HG03439 (cell line): ENCODE results near the gene STXBP1.
A peak's percentile ranks its signal among the peaks of the same experiment; 100 is the strongest.

Experiments used
- ATAC-seq: cut with Tn5 transposase; IDR thresholded peaks from one replicate; pipeline ENCODE4 v1.9.1; 2021; ENCODE audit warnings: mild to moderate bottlenecking, moderate library complexity; ENCODE audit not compliant: unreplicated experiment

Gene STXBP1

GRCh38 chr9:127731938-127732337 lies 119.9 kb downstream of the STXBP1 start:
- ATAC-seq: no peak

DNA sequence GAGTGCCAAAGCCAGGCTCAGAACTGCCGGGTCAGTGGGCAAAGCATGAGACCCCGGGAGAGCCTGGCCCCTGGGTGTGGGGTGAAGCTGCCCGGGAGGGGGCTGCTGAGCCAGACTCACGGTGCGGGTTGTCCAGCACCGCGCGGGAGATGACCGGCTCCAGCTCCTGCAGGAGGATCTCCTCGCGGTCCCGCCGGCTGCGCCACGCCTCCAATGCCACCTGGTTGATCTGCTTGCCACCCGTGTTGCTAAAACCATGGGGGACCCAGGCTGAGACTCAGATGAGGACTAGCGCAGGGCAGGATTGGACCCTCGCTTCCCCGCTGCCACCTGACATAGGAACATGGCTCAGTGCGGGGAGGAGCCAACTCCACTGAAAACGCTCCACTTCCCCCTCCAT lies 120.4 kb downstream of the STXBP1 start:
- ATAC-seq: no peak

GRCh38 chr9:127733614-127734013 lies 121.5 kb downstream of the STXBP1 start:
- ATAC-seq: no peak

DNA sequence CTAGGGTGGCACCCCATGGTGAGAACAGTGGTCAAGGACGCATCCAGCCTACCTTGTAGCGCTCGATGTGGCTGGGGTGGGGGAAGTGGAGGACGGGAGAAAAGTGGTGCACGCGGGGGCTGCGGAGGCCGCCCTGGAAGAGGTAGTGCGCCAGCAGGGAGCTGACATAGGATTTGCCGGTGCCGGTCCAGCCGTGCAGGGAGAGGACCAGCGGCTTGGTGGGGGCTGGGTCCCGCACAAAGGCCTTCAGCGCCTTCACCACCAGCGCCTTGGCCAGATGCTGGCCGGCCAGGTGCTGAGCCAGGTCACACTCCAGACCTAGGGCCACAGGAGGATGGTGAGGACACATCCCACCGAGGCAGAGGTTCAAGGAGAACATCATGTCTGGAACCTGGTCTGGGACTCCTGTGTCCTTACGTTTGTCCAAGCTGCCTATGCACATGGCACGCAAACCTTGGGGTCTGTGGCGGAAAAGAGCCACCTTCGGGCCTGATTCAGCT lies 122.2 kb downstream of the STXBP1 start:
- no peak for ATAC-seq

GRCh38 chr9:127734747-127735529 lies 122.9 kb downstream of the STXBP1 start, which contains the start of gene TOR2A:
TSS of gene TOR2A (minus strand) at chr9:127735294. CDS start at chr9:127735270, 24 bp downstream.
- ATAC-seq: peak; percentile 81

- peak; percentile 9 for ATAC-seq
Observed at GRCh38 chr9:127735530-127736185, 123.6 kb downstream of the STXBP1 start.

- no peak for ATAC-seq
Observed at GRCh38 chr9:127738666-127739065, 126.6 kb downstream of the STXBP1 start.

- ATAC-seq: no peak
Observed at GRCh38 chr9:127739614-127740330, 127.7 kb downstream of the STXBP1 start.

DNA sequence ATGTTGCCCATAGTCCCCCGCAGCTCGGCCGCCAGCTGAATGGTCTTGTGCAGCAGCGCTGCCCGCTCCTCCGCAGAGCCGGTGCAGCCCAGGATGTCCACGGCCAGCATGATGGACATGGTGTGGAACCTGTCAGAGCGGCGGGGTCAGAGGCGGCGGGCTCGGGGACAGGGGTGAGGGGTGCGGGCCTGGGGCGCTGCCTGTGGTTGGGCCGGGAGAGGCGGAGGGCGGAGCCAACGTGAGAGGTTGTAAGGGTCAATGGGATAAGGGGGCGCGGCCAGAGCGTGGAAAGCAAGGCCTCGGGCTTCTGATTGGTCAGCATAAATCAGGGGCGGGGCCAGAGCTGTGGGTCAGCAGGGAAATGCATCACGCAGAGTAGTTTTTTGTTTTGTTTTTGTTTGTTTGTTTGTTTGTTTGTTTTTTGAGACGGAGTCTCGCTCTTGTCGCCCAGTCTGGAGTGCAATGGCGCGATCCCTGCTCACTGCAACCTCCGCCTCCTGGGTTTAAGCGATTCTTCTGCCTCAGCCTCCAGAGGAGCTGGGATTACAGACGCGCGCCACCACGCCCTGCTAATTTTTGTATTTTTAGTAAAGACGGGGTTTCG lies 129.9 kb downstream of the STXBP1 start:
- no peak for ATAC-seq
